ENCODE data around the gene CCL1.

DNA sequence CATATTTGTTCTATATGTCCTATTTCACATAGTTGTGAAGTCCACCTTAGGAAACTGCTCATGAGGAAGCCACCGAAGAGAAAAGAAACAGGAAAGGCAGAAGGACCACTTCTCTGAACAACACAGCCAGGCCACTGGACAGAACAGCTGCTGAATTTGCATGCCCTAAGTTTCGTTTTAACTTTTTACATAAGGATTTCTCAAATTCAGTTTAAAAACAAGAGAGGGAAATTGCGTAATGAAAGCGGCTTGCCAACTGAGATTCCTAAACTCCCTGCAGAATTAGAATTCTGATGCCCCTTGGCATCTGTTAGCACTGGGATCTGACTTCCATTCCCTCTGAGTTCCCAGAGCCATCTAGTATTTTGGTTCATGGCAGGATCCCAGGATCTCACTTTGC, 48.8 kb downstream of the CCL1 start:
- TF ChIP-seq, protein P1, sequence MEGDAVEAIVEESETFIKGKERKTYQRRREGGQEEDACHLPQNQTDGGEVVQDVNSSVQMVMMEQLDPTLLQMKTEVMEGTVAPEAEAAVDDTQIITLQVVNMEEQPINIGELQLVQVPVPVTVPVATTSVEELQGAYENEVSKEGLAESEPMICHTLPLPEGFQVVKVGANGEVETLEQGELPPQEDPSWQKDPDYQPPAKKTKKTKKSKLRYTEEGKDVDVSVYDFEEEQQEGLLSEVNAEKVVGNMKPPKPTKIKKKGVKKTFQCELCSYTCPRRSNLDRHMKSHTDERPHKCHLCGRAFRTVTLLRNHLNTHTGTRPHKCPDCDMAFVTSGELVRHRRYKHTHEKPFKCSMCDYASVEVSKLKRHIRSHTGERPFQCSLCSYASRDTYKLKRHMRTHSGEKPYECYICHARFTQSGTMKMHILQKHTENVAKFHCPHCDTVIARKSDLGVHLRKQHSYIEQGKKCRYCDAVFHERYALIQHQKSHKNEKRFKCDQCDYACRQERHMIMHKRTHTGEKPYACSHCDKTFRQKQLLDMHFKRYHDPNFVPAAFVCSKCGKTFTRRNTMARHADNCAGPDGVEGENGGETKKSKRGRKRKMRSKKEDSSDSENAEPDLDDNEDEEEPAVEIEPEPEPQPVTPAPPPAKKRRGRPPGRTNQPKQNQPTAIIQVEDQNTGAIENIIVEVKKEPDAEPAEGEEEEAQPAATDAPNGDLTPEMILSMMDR (IDR thresholded peaks at IDR 0.05; ENCODE audit: low read depth, low read length, missing input control) = no peak
- TF ChIP-seq, protein P2, sequence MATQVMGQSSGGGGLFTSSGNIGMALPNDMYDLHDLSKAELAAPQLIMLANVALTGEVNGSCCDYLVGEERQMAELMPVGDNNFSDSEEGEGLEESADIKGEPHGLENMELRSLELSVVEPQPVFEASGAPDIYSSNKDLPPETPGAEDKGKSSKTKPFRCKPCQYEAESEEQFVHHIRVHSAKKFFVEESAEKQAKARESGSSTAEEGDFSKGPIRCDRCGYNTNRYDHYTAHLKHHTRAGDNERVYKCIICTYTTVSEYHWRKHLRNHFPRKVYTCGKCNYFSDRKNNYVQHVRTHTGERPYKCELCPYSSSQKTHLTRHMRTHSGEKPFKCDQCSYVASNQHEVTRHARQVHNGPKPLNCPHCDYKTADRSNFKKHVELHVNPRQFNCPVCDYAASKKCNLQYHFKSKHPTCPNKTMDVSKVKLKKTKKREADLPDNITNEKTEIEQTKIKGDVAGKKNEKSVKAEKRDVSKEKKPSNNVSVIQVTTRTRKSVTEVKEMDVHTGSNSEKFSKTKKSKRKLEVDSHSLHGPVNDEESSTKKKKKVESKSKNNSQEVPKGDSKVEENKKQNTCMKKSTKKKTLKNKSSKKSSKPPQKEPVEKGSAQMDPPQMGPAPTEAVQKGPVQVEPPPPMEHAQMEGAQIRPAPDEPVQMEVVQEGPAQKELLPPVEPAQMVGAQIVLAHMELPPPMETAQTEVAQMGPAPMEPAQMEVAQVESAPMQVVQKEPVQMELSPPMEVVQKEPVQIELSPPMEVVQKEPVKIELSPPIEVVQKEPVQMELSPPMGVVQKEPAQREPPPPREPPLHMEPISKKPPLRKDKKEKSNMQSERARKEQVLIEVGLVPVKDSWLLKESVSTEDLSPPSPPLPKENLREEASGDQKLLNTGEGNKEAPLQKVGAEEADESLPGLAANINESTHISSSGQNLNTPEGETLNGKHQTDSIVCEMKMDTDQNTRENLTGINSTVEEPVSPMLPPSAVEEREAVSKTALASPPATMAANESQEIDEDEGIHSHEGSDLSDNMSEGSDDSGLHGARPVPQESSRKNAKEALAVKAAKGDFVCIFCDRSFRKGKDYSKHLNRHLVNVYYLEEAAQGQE (IDR thresholded peaks at IDR 0.05) = no peak
- TF ChIP-seq TAF1 (conservative IDR thresholded peaks at IDR 0.05) (no peak), FOXA1 (IDR thresholded peaks at IDR 0.05) (no peak), RAD21 (IDR thresholded peaks at IDR 0.05) (no peak), GABPA (IDR thresholded peaks at IDR 0.05 in 1 of 2, conservative IDR thresholded peaks at IDR 0.05 in 1 of 2) (no peak), RXRA (IDR thresholded peaks at IDR 0.05) (no peak), SP1 (IDR thresholded peaks at IDR 0.05) (no peak)
- TF ChIP-seq, protein P3, sequence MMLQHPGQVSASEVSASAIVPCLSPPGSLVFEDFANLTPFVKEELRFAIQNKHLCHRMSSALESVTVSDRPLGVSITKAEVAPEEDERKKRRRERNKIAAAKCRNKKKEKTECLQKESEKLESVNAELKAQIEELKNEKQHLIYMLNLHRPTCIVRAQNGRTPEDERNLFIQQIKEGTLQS (IDR thresholded peaks at IDR 0.05) = no peak
- TF ChIP-seq, protein P4, sequence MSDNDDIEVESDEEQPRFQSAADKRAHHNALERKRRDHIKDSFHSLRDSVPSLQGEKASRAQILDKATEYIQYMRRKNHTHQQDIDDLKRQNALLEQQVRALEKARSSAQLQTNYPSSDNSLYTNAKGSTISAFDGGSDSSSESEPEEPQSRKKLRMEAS (IDR thresholded peaks at IDR 0.05) = no peak
- TF ChIP-seq, protein P5, sequence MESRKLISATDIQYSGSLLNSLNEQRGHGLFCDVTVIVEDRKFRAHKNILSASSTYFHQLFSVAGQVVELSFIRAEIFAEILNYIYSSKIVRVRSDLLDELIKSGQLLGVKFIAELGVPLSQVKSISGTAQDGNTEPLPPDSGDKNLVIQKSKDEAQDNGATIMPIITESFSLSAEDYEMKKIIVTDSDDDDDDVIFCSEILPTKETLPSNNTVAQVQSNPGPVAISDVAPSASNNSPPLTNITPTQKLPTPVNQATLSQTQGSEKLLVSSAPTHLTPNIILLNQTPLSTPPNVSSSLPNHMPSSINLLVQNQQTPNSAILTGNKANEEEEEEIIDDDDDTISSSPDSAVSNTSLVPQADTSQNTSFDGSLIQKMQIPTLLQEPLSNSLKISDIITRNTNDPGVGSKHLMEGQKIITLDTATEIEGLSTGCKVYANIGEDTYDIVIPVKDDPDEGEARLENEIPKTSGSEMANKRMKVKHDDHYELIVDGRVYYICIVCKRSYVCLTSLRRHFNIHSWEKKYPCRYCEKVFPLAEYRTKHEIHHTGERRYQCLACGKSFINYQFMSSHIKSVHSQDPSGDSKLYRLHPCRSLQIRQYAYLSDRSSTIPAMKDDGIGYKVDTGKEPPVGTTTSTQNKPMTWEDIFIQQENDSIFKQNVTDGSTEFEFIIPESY (IDR thresholded peaks at IDR 0.05) = no peak
